HepG2 (cell line): Measurements from ENCODE around the gene RPF1. TPM values are rescaled to one million over a fixed set of nuclear protein-coding genes. Genes with fewer than 3 reads are reported as not detected.

ENCODE experiments used
- AGO2 ChIP-seq: fragments of 200-400 bp; formaldehyde crosslinking; optimal IDR thresholded peaks from 2 replicates; pipeline ENCODE3; 2017; ENCODE audit warnings: mild to moderate bottlenecking, low read depth, low read length, moderate library complexity
- CREM ChIP-seq, 2 experiments: sonication (generic) in 1 of 2; formaldehyde crosslinking in 1 of 2; IDR thresholded peaks; 2 replicates each; pipeline versions ENCODE4 v1.4.0 to v1.6.1; 2016 to 2020; ENCODE audit warnings: antibody characterized with exemption in 1 of 2, mild to moderate bottlenecking in 1 of 2, missing genetic modification reagents in 1 of 2
- ELF3 ChIP-seq: IDR thresholded peaks from 2 replicates; pipeline ENCODE4 v1.6.1; 2016; ENCODE audit warnings: missing genetic modification reagents, missing compliant biosample characterization
- GATAD2A ChIP-seq: IDR thresholded peaks from 2 replicates; pipeline ENCODE4 v1.6.1; 2016
- MIXL1 ChIP-seq: IDR thresholded peaks from 2 replicates; pipeline ENCODE4 v1.6.1; 2016
- PCBP1 ChIP-seq: fragments of 200-400 bp; formaldehyde crosslinking; IDR thresholded peaks from 2 replicates; pipeline ENCODE4 v1.6.1; 2017; ENCODE audit warnings: mild to moderate bottlenecking, low read depth, low read length, borderline replicate concordance
- SMAD3 ChIP-seq: sonication (generic); formaldehyde crosslinking; IDR thresholded peaks from 2 replicates; pipeline ENCODE4 v1.4.0; 2020; ENCODE audit warnings: missing genetic modification reagents
- TFDP1 ChIP-seq: IDR thresholded peaks from 2 replicates; pipeline ENCODE4 v1.6.1; 2016; ENCODE audit warnings: missing compliant biosample characterization, missing genetic modification reagents, borderline replicate concordance
- YEATS2 ChIP-seq: sonication (generic); formaldehyde crosslinking; IDR thresholded peaks from 2 replicates; pipeline ENCODE4 v1.4.0; 2020; ENCODE audit warnings: missing genetic modification reagents, borderline replicate concordance
- ZHX2 ChIP-seq, 2 experiments: sonication (generic) in 1 of 2; formaldehyde crosslinking in 1 of 2; IDR thresholded peaks; 2 replicates each; pipeline versions ENCODE4 v1.6.1 to v1.9.0; 2014 to 2022; ENCODE audit warnings: antibody characterized with exemption in 1 of 2, borderline replicate concordance in 1 of 2, inconsistent platforms in 1 of 2, low read depth in 1 of 2, missing genetic modification reagents in 1 of 2
- ZNF256 ChIP-seq: sonication (generic); formaldehyde crosslinking; conservative IDR thresholded peaks from 2 replicates; pipeline ENCODE4 v1.4.0; 2020; ENCODE audit warnings: missing genetic modification reagents
- ZNF335 ChIP-seq: sonication (generic); formaldehyde crosslinking; IDR thresholded peaks from 2 replicates; pipeline ENCODE4 v1.4.0; 2020; ENCODE audit warnings: missing genetic modification reagents
- ZNF577 ChIP-seq: sonication (generic); formaldehyde crosslinking; IDR thresholded peaks from 2 replicates; pipeline ENCODE4 v1.4.0; 2020; ENCODE audit warnings: mild to moderate bottlenecking, low read depth, missing genetic modification reagents, borderline replicate concordance
- polyA plus RNA-seq, 8 experiments: library from polyadenylated mRNA; depleted of rRNA in 3 of 8; stranded (reverse) in 7 of 8; unstranded in 1 of 8; fragments of >200 nt; fragmentation: Illumina TruSeq in 4 of 8; extraction: Trizol in 4 of 8; gene quantifications; 2 replicates each; pipeline versions ENCODE4 v1.2.1 to v1.2.3, GENCODE V29; 2011 to 2016; ENCODE audit warnings: low read depth in 4 of 8, missing spikeins in 1 of 8, mixed read lengths in 1 of 8; ENCODE audit not compliant: insufficient read depth in 1 of 8
- total RNA-seq, 5 experiments: library from RNA; depleted of rRNA; stranded (reverse); fragments of >200 nt; fragmentation: Illumina TruSeq; extraction: Trizol; gene quantifications; 2 replicates each; pipeline ENCODE4 v1.2.3, GENCODE V29; 2016; ENCODE audit warnings: low read depth in 1 of 5
- TF ChIP-seq, protein P1 (sequence below): sonication (generic); formaldehyde crosslinking; IDR thresholded peaks from 2 replicates; pipeline ENCODE4 v1.5.0; 2020; ENCODE audit warnings: mild to moderate bottlenecking, missing genetic modification reagents
- TF ChIP-seq, protein P2 (sequence below): sonication (generic); formaldehyde crosslinking; IDR thresholded peaks from 2 replicates; pipeline ENCODE4 v1.9.0; 2021; ENCODE audit warnings: missing genetic modification reagents, borderline replicate concordance

RPF1 gene
- total and polyA plus RNA-seq, 2 of the 13 experiments (the other 11 are each of a cell fraction or from before 2014, with no cell fraction given): 23.0 to 39.0 TPM

DNA sequence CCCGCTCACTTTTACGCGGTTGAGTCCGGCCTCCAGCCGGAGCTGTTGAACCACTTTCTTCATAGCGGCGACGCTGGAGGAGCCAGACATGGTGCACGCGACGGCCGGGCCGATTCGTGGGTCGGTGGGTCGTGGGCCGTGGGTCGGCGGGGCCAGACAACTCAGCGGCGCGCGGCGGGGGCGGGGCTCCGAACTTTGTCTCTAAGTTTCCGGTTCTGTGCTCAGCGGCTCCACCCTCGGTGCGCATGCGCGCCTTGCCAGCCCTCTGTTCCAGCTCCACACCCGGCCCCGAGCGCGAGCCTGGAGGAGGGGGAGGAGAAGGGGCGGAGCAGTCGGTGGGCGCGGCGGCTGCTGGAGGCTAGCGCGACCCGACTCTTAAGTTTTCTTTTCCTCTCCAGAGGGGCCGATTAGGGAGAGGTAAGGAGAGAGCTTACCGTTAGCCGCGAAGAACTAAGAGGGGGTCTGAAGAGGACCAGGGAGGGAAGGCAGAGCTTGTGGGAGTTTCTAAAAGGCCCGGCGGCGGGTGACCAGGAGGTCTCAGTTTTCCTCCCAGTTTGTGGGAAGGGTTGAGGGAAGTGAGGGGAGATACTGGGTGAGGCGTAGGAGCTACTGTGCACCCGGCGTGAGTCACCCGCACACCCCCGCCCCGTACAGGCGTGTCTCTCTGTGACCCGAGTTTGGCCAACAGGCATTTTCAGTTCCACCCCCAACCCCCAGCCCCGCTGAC, 27.1 kb downstream of the RPF1 start, which contains the start of the genes GNG5 and SPATA1 (continued):
- TF ChIP-seq ZHX2 (IDR thresholded peaks at IDR 0.05; ENCODE audit: low read depth) (no peak), ZHX2 (CRISPR knock-in tag; IDR thresholded peaks at IDR 0.05; ENCODE audit: borderline replicate concordance) (no peak), ZNF577 (CRISPR knock-in tag) (no peak), MIXL1 (CRISPR knock-in tag) (no peak), ZNF256 (CRISPR knock-in tag) (no peak), SMAD3 (CRISPR knock-in tag) (peak; percentile 57; the same call in 1 of the 2 replicates), ZNF335 (CRISPR knock-in tag) (no peak), YEATS2 (CRISPR knock-in tag) (no peak; the same call in 1 of the 2 replicates), ELF3 (CRISPR knock-in tag) (peak; percentile 6; the same call in 1 of the 2 replicates), TFDP1 (CRISPR knock-in tag) (no peak), AGO2 (no peak), CREM (IDR thresholded peaks at IDR 0.05) (peak; percentile 41), CREM (CRISPR knock-in tag; IDR thresholded peaks at IDR 0.05) (no peak), GATAD2A (CRISPR knock-in tag) (peak; percentile 64), PCBP1 (no peak)
- TF ChIP-seq, protein P1, sequence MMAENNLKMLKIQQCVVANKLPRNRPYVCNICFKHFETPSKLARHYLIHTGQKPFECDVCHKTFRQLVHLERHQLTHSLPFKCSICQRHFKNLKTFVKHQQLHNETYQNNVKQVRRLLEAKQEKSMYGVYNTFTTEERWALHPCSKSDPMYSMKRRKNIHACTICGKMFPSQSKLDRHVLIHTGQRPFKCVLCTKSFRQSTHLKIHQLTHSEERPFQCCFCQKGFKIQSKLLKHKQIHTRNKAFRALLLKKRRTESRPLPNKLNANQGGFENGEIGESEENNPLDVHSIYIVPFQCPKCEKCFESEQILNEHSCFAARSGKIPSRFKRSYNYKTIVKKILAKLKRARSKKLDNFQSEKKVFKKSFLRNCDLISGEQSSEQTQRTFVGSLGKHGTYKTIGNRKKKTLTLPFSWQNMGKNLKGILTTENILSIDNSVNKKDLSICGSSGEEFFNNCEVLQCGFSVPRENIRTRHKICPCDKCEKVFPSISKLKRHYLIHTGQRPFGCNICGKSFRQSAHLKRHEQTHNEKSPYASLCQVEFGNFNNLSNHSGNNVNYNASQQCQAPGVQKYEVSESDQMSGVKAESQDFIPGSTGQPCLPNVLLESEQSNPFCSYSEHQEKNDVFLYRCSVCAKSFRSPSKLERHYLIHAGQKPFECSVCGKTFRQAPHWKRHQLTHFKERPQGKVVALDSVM (CRISPR knock-in tag): 0 out of 2 replicates have a peak, but pooled peaks have one; percentile 32
- TF ChIP-seq, protein P2, sequence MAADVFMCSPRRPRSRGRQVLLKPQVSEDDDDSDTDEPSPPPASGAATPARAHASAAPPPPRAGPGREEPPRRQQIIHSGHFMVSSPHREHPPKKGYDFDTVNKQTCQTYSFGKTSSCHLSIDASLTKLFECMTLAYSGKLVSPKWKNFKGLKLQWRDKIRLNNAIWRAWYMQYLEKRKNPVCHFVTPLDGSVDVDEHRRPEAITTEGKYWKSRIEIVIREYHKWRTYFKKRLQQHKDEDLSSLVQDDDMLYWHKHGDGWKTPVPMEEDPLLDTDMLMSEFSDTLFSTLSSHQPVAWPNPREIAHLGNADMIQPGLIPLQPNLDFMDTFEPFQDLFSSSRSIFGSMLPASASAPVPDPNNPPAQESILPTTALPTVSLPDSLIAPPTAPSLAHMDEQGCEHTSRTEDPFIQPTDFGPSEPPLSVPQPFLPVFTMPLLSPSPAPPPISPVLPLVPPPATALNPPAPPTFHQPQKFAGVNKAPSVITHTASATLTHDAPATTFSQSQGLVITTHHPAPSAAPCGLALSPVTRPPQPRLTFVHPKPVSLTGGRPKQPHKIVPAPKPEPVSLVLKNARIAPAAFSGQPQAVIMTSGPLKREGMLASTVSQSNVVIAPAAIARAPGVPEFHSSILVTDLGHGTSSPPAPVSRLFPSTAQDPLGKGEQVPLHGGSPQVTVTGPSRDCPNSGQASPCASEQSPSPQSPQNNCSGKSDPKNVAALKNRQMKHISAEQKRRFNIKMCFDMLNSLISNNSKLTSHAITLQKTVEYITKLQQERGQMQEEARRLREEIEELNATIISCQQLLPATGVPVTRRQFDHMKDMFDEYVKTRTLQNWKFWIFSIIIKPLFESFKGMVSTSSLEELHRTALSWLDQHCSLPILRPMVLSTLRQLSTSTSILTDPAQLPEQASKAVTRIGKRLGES (CRISPR knock-in tag): no peak
